Thoracic aorta (tissue), 2 donors: ENCODE data around the gene SHISAL1. TPM values are rescaled to one million over a fixed set of nuclear protein-coding genes. Genes with fewer than 3 reads are reported as not detected.

Source experiments
- ATAC-seq: fragments of 150-250 bp; one replicate; pipeline ENCODE4 v1.8.0; 2017; ENCODE audit warnings: low read depth; ENCODE audit not compliant: insufficient number of reproducible peaks, low FRiP score
- DNase-seq: peaks from one replicate; pipeline ENCODE4 v3.0.0-alpha.2; 2020; ENCODE audit warnings: low spot score
- H3K27ac ChIP-seq, 2 donors: fragments of 200-600 bp; sonication (generic); 1 replicate in 1 of 2; 2 replicates in 1 of 2; pipeline ENCODE4 v1.5.1; 2016; ENCODE audit warnings: mild to moderate bottlenecking in 2 of 2, moderate library complexity in 2 of 2
- H3K27me3 ChIP-seq: fragments of 200-600 bp; sonication (generic); replicated peaks from 2 replicates; pipeline ENCODE4 v1.6.0; 2016; ENCODE audit warnings: mild to moderate bottlenecking; ENCODE audit not compliant: insufficient read depth
- H3K36me3 ChIP-seq: fragments of 200-600 bp; sonication (generic); one replicate; pipeline ENCODE4 v1.5.1; 2016
- H3K4me1 ChIP-seq, 2 donors: fragments of 200-600 bp; sonication (generic); 1 replicate in 1 of 2; 2 replicates in 1 of 2; pipeline versions ENCODE4 v1.5.1 to v1.6.0; 2016; ENCODE audit warnings: low read depth in 2 of 2, mild to moderate bottlenecking in 1 of 2; ENCODE audit not compliant: control insufficient read depth in 1 of 2
- H3K4me3 ChIP-seq: fragments of 200-600 bp; sonication (generic); 2 replicates; pipeline ENCODE4 v1.5.1; 2016; ENCODE audit warnings: mild to moderate bottlenecking
- H3K9me3 ChIP-seq: fragments of 200-600 bp; sonication (generic); 2 replicates; pipeline ENCODE4 v1.5.1; 2016
- CTCF ChIP-seq: fragments of 200-600 bp; sonication (generic); IDR thresholded peaks from one replicate; pipeline ENCODE4 v1.5.1; 2019; ENCODE audit warnings: antibody characterized with exemption
- total RNA-seq, 2 donors: library from RNA; depleted of rRNA; stranded (reverse); fragments of >200 nt; gene quantifications; one replicate each; pipeline versions ENCODE4 v1.1.0 to v1.2.3, GENCODE V29; 2016

The SHISAL1 gene
- total RNA-seq, 2 donors from 2014 or later = 0.81 to 3.4 TPM

- H3K4me3 ChIP-seq = no peak overlapping the region
- no peak overlapping the region for H3K27ac ChIP-seq
- no peak for ATAC-seq
- no peaks in the 10 kb centered on the region for H3K4me1 ChIP-seq
- DNase-seq = no peak
- no peak for TF ChIP-seq CTCF
- H3K36me3 ChIP-seq = no peaks in the 10 kb centered on the region
- no peaks in the 10 kb centered on the region for H3K9me3 ChIP-seq
- no peaks in the 10 kb centered on the region for H3K27me3 ChIP-seq
Observed at GRCh38 chr22:44277386-44278135, 35.2 kb downstream of the SHISAL1 start.

GRCh38 chr22:44276706-44277356 is 35.9 kb downstream of the SHISAL1 start:
- Histone ChIP-seq H3K4me1 (no peaks in the 10 kb centered on the region), H3K27me3 (no peaks in the 10 kb centered on the region)
- no peak for DNase-seq

GRCh38 chr22:44276041-44276440 is 36.7 kb downstream of the SHISAL1 start:
- DNase-seq = no peak
- ATAC-seq = no peak
- Histone ChIP-seq H3K27ac (no peak overlapping the region), H3K9me3 (no peaks in the 10 kb centered on the region), H3K27me3 (no peaks in the 10 kb centered on the region), H3K4me1 (no peaks in the 10 kb centered on the region), H3K36me3 (no peaks in the 10 kb centered on the region), H3K4me3 (no peak overlapping the region)
- no peak for TF ChIP-seq CTCF

More at GRCh38 chr22:44276706-44277356, 35.9 kb downstream of the SHISAL1 start:
- ATAC-seq = no peak
- TF ChIP-seq CTCF = no peak
- Histone ChIP-seq H3K4me3 (no peak overlapping the region), H3K27ac (no peak overlapping the region), H3K9me3 (no peaks in the 10 kb centered on the region), H3K36me3 (no peaks in the 10 kb centered on the region)

GRCh38 chr22:44275631-44275995 is 37.1 kb downstream of the SHISAL1 start:
- Histone ChIP-seq H3K27me3 (no peaks in the 10 kb centered on the region), H3K36me3 (no peaks in the 10 kb centered on the region), H3K4me1 (no peaks in the 10 kb centered on the region), H3K27ac (no peak overlapping the region), H3K4me3 (no peak overlapping the region), H3K9me3 (no peaks in the 10 kb centered on the region)
- ATAC-seq (no peak), DNase-seq (no peak)
- no peak for TF ChIP-seq CTCF

GRCh38 chr22:44274918-44275630 is 37.7 kb downstream of the SHISAL1 start:
- ATAC-seq = no peak
- DNase-seq = no peak
- H3K9me3 ChIP-seq = no peaks in the 10 kb centered on the region
- no peak for TF ChIP-seq CTCF
- no peaks in the 10 kb centered on the region for H3K36me3 ChIP-seq
- no peak overlapping the region for H3K27ac ChIP-seq
- H3K4me1 ChIP-seq = no peaks in the 10 kb centered on the region
- no peak overlapping the region for H3K4me3 ChIP-seq
- no peaks in the 10 kb centered on the region for H3K27me3 ChIP-seq
